Smooth muscle cell (in vitro differentiated cells): ENCODE measurements around the gene DST. TPM values are rescaled to one million over a fixed set of nuclear protein-coding genes. Genes with fewer than 3 reads are reported as not detected.

Experiments
- DNase-seq: peaks from one replicate; lab custom pipeline; 2025; ENCODE audit not compliant: unreplicated experiment; lab: John Stamatoyannopoulos, UW
- H2AFZ ChIP-seq: fragments of 200-600 bp; sonication (generic); 2 replicates; pipeline ENCODE4 v1.6.0; 2016; ENCODE audit warnings: antibody characterized with exemption, low read depth, mild to moderate bottlenecking
- H3F3A ChIP-seq: fragments of 200-600 bp; sonication (generic); 2 replicates; pipeline ENCODE4 v1.6.0; 2017; ENCODE audit warnings: antibody characterized with exemption, low read depth
- H3K27ac ChIP-seq: fragments of 200-600 bp; sonication (generic); 2 replicates; pipeline ENCODE4 v1.5.1; 2016; ENCODE audit warnings: low read depth, mild to moderate bottlenecking
- H3K27me3 ChIP-seq: fragments of 200-600 bp; sonication (generic); 2 replicates; pipeline ENCODE4 v1.6.1; 2016; ENCODE audit warnings: low read depth, mild to moderate bottlenecking
- H3K36me3 ChIP-seq: fragments of 200-600 bp; sonication (generic); 2 replicates; pipeline ENCODE4 v1.5.1; 2016; ENCODE audit warnings: low read depth
- H3K4me1 ChIP-seq: fragments of 200-600 bp; sonication (generic); 2 replicates; pipeline ENCODE4 v1.5.1; 2016; ENCODE audit warnings: low read depth
- H3K4me2 ChIP-seq: fragments of 200-600 bp; sonication (generic); 2 replicates; pipeline ENCODE4 v1.6.0; 2016; ENCODE audit warnings: mild to moderate bottlenecking
- H3K4me3 ChIP-seq: fragments of 200-600 bp; sonication (generic); 2 replicates; pipeline ENCODE4 v1.5.1; 2016; ENCODE audit warnings: mild to moderate bottlenecking
- H3K79me2 ChIP-seq: fragments of 200-600 bp; sonication (generic); 2 replicates; pipeline ENCODE4 v1.6.0; 2016; ENCODE audit warnings: low read depth, mild to moderate bottlenecking
- H3K9ac ChIP-seq: fragments of 200-600 bp; sonication (generic); 2 replicates; pipeline ENCODE4 v1.6.0; 2016; ENCODE audit warnings: low read depth
- H3K9me3 ChIP-seq: fragments of 200-600 bp; sonication (generic); replicated peaks from 2 replicates; pipeline ENCODE4 v1.5.1; 2016; ENCODE audit warnings: low read depth
- H4K20me1 ChIP-seq: fragments of 200-600 bp; sonication (generic); 2 replicates; pipeline ENCODE4 v1.6.0; 2016; ENCODE audit warnings: low read depth
- WGBS: methylation state at CpG from one replicate; pipeline ENCODE4 v1.1.7; 2016; ENCODE audit warnings: low lambda C conversion rate; 5-methylcytosine and 5-hydroxymethylcytosine counted together
- polyA plus RNA-seq: library from polyadenylated mRNA; unstranded; fragments of >200 nt; fragmentation: Nextera tagmentation; extraction: Ambion mirVana; gene quantifications from 2 replicates; pipeline ENCODE4 v1.2.1, GENCODE V29; 2016
- total RNA-seq: library from RNA; depleted of rRNA; stranded (reverse); fragments of >200 nt; gene quantifications from 2 replicates; pipeline ENCODE4 v1.2.3, GENCODE V29; 2014
- TF ChIP-seq, protein P1 (sequence below): fragments of 200-600 bp; sonication (generic); IDR thresholded peaks from 2 replicates; pipeline ENCODE4 v1.5.1; 2017; ENCODE audit warnings: borderline replicate concordance, mild to moderate bottlenecking, antibody characterized with exemption; ENCODE audit not compliant: insufficient read depth, poor library complexity, severe bottlenecking

The DST gene
- total and polyA plus RNA-seq, 2 experiments from 2014 or later = 17.1 to 186 TPM

DNA sequence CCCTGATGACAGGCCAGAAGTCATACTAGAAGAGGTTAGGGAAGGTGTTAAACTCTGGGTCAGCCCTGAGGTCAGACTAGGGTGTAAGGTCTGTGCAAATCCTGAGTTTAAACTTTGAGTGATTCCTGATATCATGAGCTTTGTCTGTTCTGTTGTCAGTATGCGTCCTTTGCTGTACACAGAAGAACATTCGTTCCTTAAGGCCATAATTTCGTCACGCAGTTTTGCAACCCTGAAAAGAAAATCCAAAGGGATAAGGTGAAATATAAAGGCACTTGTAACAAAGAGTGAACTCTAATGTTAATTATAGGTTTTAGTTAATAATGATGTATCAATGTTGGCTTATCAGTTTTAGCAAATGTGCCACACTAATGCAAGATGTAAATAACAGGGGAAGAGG is 2.3 kb downstream of the DST start:
- TF ChIP-seq, protein P1, sequence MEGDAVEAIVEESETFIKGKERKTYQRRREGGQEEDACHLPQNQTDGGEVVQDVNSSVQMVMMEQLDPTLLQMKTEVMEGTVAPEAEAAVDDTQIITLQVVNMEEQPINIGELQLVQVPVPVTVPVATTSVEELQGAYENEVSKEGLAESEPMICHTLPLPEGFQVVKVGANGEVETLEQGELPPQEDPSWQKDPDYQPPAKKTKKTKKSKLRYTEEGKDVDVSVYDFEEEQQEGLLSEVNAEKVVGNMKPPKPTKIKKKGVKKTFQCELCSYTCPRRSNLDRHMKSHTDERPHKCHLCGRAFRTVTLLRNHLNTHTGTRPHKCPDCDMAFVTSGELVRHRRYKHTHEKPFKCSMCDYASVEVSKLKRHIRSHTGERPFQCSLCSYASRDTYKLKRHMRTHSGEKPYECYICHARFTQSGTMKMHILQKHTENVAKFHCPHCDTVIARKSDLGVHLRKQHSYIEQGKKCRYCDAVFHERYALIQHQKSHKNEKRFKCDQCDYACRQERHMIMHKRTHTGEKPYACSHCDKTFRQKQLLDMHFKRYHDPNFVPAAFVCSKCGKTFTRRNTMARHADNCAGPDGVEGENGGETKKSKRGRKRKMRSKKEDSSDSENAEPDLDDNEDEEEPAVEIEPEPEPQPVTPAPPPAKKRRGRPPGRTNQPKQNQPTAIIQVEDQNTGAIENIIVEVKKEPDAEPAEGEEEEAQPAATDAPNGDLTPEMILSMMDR = no peak
- no peak for DNase-seq
- Histone ChIP-seq H3K36me3 (no peaks in the 10 kb centered on the region), H3K4me2 (no peak overlapping the region), H3K9ac (no peak overlapping the region), H2AFZ (no peak overlapping the region), H3K9me3 (no peaks in the 10 kb centered on the region), H4K20me1 (no peaks in the 10 kb centered on the region), H3K79me2 (no peaks in the 10 kb centered on the region), H3F3A (no peaks in the 10 kb centered on the region), H3K27me3 (no peaks in the 10 kb centered on the region), H3K4me1 (peaks cover 5% of the 10 kb centered on the region), H3K27ac (no peak overlapping the region), H3K4me3 (no peak overlapping the region)
- WGBS = 91% methylated on average over 4 of the region's 4 CpGs

DNA sequence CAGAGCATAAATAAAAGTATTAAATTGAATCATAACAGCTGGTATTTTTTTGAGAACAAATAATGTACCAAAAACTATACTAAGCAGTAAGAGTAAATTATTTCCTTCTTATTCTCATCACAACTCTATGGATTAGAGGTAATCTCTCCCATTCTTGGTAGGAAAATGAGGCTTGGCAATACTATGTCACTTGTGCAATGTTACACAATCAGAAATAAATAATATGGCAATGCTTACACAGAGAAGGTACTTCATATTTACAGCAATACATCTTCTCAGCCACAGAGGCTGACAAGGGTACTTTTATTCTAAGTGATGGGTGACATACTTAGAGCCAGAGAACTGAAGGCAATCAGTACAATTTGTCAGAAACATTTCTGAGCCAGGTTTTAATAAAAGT is 3.9 kb downstream of the DST start:
- H3K9me3 ChIP-seq = no peaks in the 10 kb centered on the region
- H3K4me3 ChIP-seq = no peak overlapping the region
- peaks cover 6% of the 10 kb centered on the region for H3K36me3 ChIP-seq
- no peak for DNase-seq
- H2AFZ ChIP-seq = no peak overlapping the region
- H3K9ac ChIP-seq = no peak overlapping the region
- H4K20me1 ChIP-seq = no peaks in the 10 kb centered on the region
- H3K79me2 ChIP-seq = no peaks in the 10 kb centered on the region
- H3K27me3 ChIP-seq = no peaks in the 10 kb centered on the region
- H3F3A ChIP-seq = no peaks in the 10 kb centered on the region
- no peak overlapping the region for H3K27ac ChIP-seq
- H3K4me1 ChIP-seq = peaks cover 5% of the 10 kb centered on the region
- TF ChIP-seq, protein P1 = no peak
- H3K4me2 ChIP-seq = no peak overlapping the region

DNA sequence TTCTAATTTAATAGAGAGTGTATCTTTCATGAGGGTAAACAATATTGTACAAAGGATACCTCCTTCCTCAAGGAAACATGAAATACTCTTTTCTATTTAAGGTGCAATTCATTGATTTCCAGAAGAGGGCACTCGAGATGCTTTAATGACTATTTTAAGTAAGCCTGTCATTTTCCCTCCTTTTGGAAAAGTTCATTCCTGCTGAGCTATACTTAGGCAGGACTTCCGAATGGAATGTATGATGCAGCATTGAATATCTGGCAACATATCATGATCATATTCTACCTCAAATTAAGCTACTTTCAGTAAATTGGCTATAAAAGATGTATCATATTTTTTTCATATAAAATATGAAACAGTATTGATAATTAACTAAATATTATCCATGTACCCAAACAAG is 5.0 kb downstream of the DST start:
- Histone ChIP-seq H3K27ac (no peak overlapping the region), H3K79me2 (no peaks in the 10 kb centered on the region), H3F3A (no peaks in the 10 kb centered on the region), H3K27me3 (no peaks in the 10 kb centered on the region), H3K4me3 (no peak overlapping the region), H3K36me3 (peaks cover 6% of the 10 kb centered on the region), H4K20me1 (no peaks in the 10 kb centered on the region), H3K9me3 (no peaks in the 10 kb centered on the region), H3K4me1 (peaks cover 3% of the 10 kb centered on the region), H3K4me2 (no peak overlapping the region), H3K9ac (no peak overlapping the region), H2AFZ (no peak overlapping the region)
- WGBS = 18% methylated on average over 2 of the region's 2 CpGs
- TF ChIP-seq, protein P1 = peak; percentile 63
- no peak for DNase-seq

DNA sequence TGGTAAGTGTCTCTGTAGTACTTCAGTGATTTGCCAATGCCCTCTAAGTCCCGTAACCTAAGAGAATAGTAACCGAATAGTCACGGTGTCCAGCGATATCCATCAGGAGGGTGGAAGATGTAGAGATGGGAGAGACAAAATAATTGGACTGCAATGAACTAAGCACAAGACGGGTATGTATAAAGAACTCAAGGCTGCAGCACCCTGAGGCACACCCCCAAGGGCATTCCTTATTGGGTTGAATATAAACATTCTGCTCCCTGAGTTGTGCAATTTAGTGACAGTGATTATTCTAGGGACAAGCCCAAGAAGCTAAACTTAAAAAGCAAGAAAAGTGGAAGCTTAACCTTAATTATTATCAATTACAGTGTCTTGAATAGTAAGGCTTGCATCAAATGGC is 14.6 kb downstream of the DST start:
- Histone ChIP-seq H2AFZ (no peak overlapping the region), H3K27me3 (no peaks in the 10 kb centered on the region), H3K9me3 (no peaks in the 10 kb centered on the region), H3K4me3 (no peak overlapping the region), H3F3A (no peaks in the 10 kb centered on the region), H4K20me1 (no peaks in the 10 kb centered on the region), H3K27ac (no peak overlapping the region), H3K4me2 (no peak overlapping the region), H3K4me1 (no peaks in the 10 kb centered on the region), H3K9ac (no peak overlapping the region), H3K36me3 (peaks cover 13% of the 10 kb centered on the region), H3K79me2 (no peaks in the 10 kb centered on the region)
- DNase-seq = no peak
- TF ChIP-seq, protein P1 = no peak
- WGBS = 98% methylated on average over 5 of the region's 5 CpGs
